NB4 (cell line): Measurements from ENCODE around the gene WNK1.
"Not testable (repeated sequence)": the region's sequence is repeated elsewhere in the genome, so short reads cannot be mapped to it uniquely, and the experiment has no call there.

Experiments
- DNase-seq: peaks from one replicate; pipeline ENCODE4 v3.0.0; 2010; ENCODE audit warnings: low read depth
- H3K4me3 ChIP-seq: one replicate; pipeline ENCODE4 v1.5.1; 2011; ENCODE audit warnings: mild to moderate bottlenecking, low read depth, low read length, moderate library complexity
- MAX ChIP-seq: IDR thresholded peaks from 2 replicates; pipeline ENCODE4 v1.6.1; 2011; ENCODE audit warnings: low read depth, low read length
- MYC ChIP-seq: IDR thresholded peaks from 2 replicates; pipeline ENCODE4 v1.6.1; 2011; ENCODE audit warnings: low read depth, low read length
- POLR2A ChIP-seq: IDR thresholded peaks from 2 replicates; pipeline ENCODE4 v1.6.1; 2011; ENCODE audit warnings: mild to moderate bottlenecking; ENCODE audit not compliant: insufficient read length; ENCODE audit errors: extremely low read depth
- TF ChIP-seq, protein P1 (sequence below): IDR thresholded peaks from one replicate; pipeline ENCODE4 v1.5.1; 2012; ENCODE audit warnings: low read depth, low read length

WNK1 gene

GRCh38 chr12:807041-807735 lies 54.8 kb downstream of the WNK1 start:
- H3K4me3 ChIP-seq = no peak overlapping the region
- DNase-seq = no peak
- TF ChIP-seq MYC = no peak
- TF ChIP-seq POLR2A = no peak
- TF ChIP-seq MAX = no peak
- TF ChIP-seq, protein P1, sequence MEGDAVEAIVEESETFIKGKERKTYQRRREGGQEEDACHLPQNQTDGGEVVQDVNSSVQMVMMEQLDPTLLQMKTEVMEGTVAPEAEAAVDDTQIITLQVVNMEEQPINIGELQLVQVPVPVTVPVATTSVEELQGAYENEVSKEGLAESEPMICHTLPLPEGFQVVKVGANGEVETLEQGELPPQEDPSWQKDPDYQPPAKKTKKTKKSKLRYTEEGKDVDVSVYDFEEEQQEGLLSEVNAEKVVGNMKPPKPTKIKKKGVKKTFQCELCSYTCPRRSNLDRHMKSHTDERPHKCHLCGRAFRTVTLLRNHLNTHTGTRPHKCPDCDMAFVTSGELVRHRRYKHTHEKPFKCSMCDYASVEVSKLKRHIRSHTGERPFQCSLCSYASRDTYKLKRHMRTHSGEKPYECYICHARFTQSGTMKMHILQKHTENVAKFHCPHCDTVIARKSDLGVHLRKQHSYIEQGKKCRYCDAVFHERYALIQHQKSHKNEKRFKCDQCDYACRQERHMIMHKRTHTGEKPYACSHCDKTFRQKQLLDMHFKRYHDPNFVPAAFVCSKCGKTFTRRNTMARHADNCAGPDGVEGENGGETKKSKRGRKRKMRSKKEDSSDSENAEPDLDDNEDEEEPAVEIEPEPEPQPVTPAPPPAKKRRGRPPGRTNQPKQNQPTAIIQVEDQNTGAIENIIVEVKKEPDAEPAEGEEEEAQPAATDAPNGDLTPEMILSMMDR = no peak

DNA sequence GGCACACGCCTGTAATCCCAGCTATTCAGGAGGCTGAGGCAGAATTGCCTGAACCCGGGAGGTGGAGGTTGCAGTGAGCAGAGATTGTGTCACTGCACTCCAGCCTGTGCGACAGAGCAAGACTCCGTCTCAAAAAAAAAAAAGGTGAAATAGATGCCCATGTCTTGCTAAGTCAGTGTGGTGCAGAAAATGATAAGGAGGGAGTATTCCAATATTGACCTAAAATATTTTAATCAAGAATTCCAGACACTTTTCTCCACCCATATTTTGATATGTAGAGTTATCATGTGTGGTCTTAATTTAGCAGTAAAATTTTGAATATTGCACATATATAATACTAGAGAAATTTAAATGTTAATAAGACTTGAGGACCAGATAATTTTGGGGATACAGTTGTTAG lies 57.7 kb downstream of the WNK1 start:
- H3K4me3 ChIP-seq = no peak overlapping the region
- DNase-seq = no peak
- TF ChIP-seq, protein P1 = no peak
- TF ChIP-seq MYC (no peak), MAX (no peak), POLR2A (no peak)

DNA sequence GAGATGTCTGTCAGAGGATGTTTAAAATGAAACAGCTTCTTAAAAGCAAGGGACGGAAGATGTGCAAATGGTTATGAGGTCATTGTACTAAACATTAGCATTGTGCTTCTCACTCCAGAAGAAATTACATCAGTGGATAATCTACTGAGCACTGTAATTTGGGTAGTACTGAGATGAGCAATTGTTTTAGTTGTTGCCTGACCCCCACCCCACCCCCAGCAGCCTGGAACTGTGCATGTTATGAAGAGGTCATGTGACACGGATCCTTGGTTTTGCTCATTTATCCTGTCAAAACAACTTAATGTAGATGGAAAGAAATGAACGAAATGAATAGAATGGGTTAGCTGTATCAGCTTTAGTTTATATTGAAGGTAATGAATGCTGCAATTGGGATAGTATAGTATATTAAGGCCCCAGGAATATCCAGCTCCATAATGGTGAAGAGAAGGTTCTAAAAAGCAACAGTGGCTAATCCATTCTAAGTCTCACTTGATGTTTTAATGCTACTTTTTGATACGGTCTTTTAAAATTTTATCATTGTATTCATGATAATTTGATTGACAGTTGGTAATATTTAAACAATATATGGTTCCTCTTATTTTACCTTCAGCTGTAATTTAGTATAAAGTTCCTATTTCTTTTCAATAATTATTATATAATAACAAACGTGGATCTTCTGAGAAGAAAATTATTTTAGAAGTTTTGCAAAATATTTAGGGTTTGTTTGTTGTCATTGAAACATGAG lies 58.5 kb downstream of the WNK1 start:
- no peak overlapping the region for H3K4me3 ChIP-seq
- TF ChIP-seq POLR2A (no peak), MYC (no peak), MAX (no peak)
- TF ChIP-seq, protein P1 = no peak
- DNase-seq = no peak

- no peak for DNase-seq
- TF ChIP-seq, protein P1 = no peak
- TF ChIP-seq POLR2A = no peak
- TF ChIP-seq MAX = no peak
- TF ChIP-seq MYC = no peak
- no peak overlapping the region for H3K4me3 ChIP-seq
Observed at GRCh38 chr12:812950-813349, 60.6 kb downstream of the WNK1 start.

- not testable (repeated sequence) for H3K4me3 ChIP-seq, DNase-seq
Observed at GRCh38 chr12:817456-817855, 65.1 kb downstream of the WNK1 start.

GRCh38 chr12:817941-818600 lies 65.7 kb downstream of the WNK1 start:
- TF ChIP-seq MAX = no peak
- TF ChIP-seq, protein P1 = no peak
- DNase-seq = no peak
- H3K4me3 ChIP-seq = no peak overlapping the region
